H1 (cell line): ENCODE measurements around the gene ADARB2. TPM values are rescaled to one million over a fixed set of nuclear protein-coding genes. Genes with fewer than 3 reads are reported as not detected.

Experiments used
- CTCF ChIA-PET: fragments of 300-600 bp; sonication (Branson Sonifier 250); formaldehyde crosslinking; loops from one replicate; lab custom pipeline; 2021; ENCODE audit not compliant: partially characterized antibody; lab: Charles Lee
- POLR2A ChIA-PET: fragments of 300-600 bp; sonication (Branson Sonifier 250); formaldehyde crosslinking; loops from one replicate; lab custom pipeline; 2021; ENCODE audit warnings: inconsistent platforms; ENCODE audit not compliant: partially characterized antibody; lab: Charles Lee
- DNase-seq, 2 experiments: peaks; one replicate each; pipeline versions ENCODE4 v3.0.0 to v3.0.0-alpha.2; 2010 to 2022; ENCODE audit warnings: low spot score in 2 of 2, low read depth in 1 of 2, mixed read lengths in 1 of 2
- FAIRE-seq: peaks from 2 replicates; lab custom pipeline; 2011; peaks lifted over from hg19 to GRCh38; lab: Jason Lieb, UNC
- H2AFZ ChIP-seq: 2 replicates; pipeline ENCODE4 v1.8.1; 2012; ENCODE audit warnings: low read length, inconsistent platforms
- H2AK5ac ChIP-seq: 2 replicates; pipeline ENCODE4 v1.6.1; 2013; ENCODE audit warnings: low read depth, low read length
- H2BK120ac ChIP-seq: replicated peaks from 2 replicates; pipeline ENCODE3; 2013; ENCODE audit warnings: low read depth, low read length, inconsistent platforms
- H2BK12ac ChIP-seq: 2 replicates; pipeline ENCODE4 v1.6.1; 2013; ENCODE audit warnings: low read depth, low read length
- H2BK15ac ChIP-seq: 2 replicates; pipeline ENCODE4 v1.6.1; 2013; ENCODE audit warnings: low read length
- H2BK20ac ChIP-seq: 2 replicates; pipeline ENCODE4 v1.6.1; 2013; ENCODE audit warnings: low read length
- H2BK5ac ChIP-seq: 2 replicates; pipeline ENCODE4 v1.6.1; 2013; ENCODE audit warnings: low read depth, low read length
- H3K14ac ChIP-seq: 2 replicates; pipeline ENCODE4 v1.6.1; 2013; ENCODE audit warnings: inconsistent platforms; ENCODE audit not compliant: insufficient read length
- H3K18ac ChIP-seq: 2 replicates; pipeline ENCODE4 v1.6.1; 2013; ENCODE audit warnings: low read length; ENCODE audit errors: extremely low read depth
- H3K23ac ChIP-seq: 2 replicates; pipeline ENCODE4 v1.6.1; 2013; ENCODE audit warnings: inconsistent platforms; ENCODE audit not compliant: insufficient read length
- H3K23me2 ChIP-seq: 2 replicates; pipeline ENCODE4 v1.6.1; 2013; ENCODE audit warnings: low read depth, low read length
- H3K27ac ChIP-seq: 2 replicates; pipeline ENCODE4 v1.6.1; 2011; ENCODE audit warnings: low read depth, low read length, inconsistent platforms
- H3K27me3 ChIP-seq, 4 experiments: replicated peaks in 1 of 4; 1 replicate in 1 of 4; 2 replicates in 3 of 4; pipeline versions ENCODE4 v1.6.1 to v1.8.1; 2011 to 2013; ENCODE audit warnings: low read length in 3 of 4, mild to moderate bottlenecking in 3 of 4, inconsistent platforms in 2 of 4, mixed read lengths in 2 of 4, moderate library complexity in 1 of 4; ENCODE audit not compliant: control insufficient read depth in 3 of 4, insufficient read depth in 3 of 4; ENCODE audit errors: extremely low read depth in 1 of 4
- H3K36me3 ChIP-seq, 4 experiments: 2 replicates each; pipeline versions ENCODE4 v1.6.1 to v1.8.1; 2011 to 2013; ENCODE audit warnings: mild to moderate bottlenecking in 4 of 4, low read length in 3 of 4, moderate library complexity in 2 of 4, control low read depth in 1 of 4, inconsistent platforms in 1 of 4; ENCODE audit not compliant: insufficient read depth in 4 of 4, control insufficient read depth in 2 of 4
- H3K4ac ChIP-seq: replicated peaks from 2 replicates; pipeline ENCODE3; 2013; ENCODE audit warnings: low read length, low read depth, mixed read lengths, inconsistent platforms; ENCODE audit not compliant: insufficient read length
- H3K4me1 ChIP-seq, 4 experiments: replicated peaks in 1 of 4; 1 replicate in 1 of 4; 2 replicates in 3 of 4; pipeline versions ENCODE4 v1.6.1 to v1.8.1; 2011 to 2013; ENCODE audit warnings: low read length in 3 of 4, inconsistent platforms in 2 of 4, mixed read lengths in 1 of 4; ENCODE audit not compliant: insufficient read depth in 4 of 4, control insufficient read depth in 3 of 4
- H3K4me2 ChIP-seq, 2 experiments: 2 replicates each; pipeline versions ENCODE4 v1.6.1 to v1.8.1; 2011 to 2013; ENCODE audit warnings: low read depth in 2 of 2, low read length in 2 of 2, control low read depth in 1 of 2, inconsistent platforms in 1 of 2, mild to moderate bottlenecking in 1 of 2; ENCODE audit not compliant: insufficient read depth in 1 of 2
- H3K4me3 ChIP-seq, 4 experiments: fragments of 200-600, 300-600 bp in 1 of 4; sonication (generic), shearing (Covaris generic), sonication (Bioruptor Twin) in 1 of 4; 2 replicates each; pipeline versions ENCODE4 v1.5.1 to v1.8.1; 2011 to 2016; ENCODE audit warnings: low read length in 4 of 4, low read depth in 3 of 4, control low read depth in 2 of 4, inconsistent platforms in 2 of 4, mild to moderate bottlenecking in 2 of 4, mixed read lengths in 1 of 4, moderate library complexity in 1 of 4; ENCODE audit not compliant: insufficient read depth in 2 of 4; ENCODE audit errors: extremely low read depth in 1 of 4
- H3K56ac ChIP-seq: replicated peaks from 2 replicates; pipeline ENCODE3; 2013; ENCODE audit warnings: low read depth, mild to moderate bottlenecking, mixed read lengths, low read length, inconsistent platforms; ENCODE audit not compliant: insufficient read length
- H3K79me1 ChIP-seq: 2 replicates; pipeline ENCODE4 v1.6.1; 2013; ENCODE audit warnings: low read depth, low read length, control low read depth
- H3K79me2 ChIP-seq, 2 experiments: 2 replicates each; pipeline versions ENCODE4 v1.6.1 to v1.8.1; 2012 to 2013; ENCODE audit warnings: low read length in 2 of 2, mild to moderate bottlenecking in 2 of 2, inconsistent platforms in 1 of 2; ENCODE audit not compliant: insufficient read depth in 2 of 2, control insufficient read depth in 1 of 2
- H3K9ac ChIP-seq, 4 experiments: replicated peaks in 1 of 4; 1 replicate in 1 of 4; 2 replicates in 3 of 4; pipeline versions ENCODE4 v1.6.1 to v1.8.1; 2011 to 2013; ENCODE audit warnings: low read depth in 3 of 4, low read length in 3 of 4, control low read depth in 2 of 4, mild to moderate bottlenecking in 2 of 4, moderate library complexity in 2 of 4, inconsistent platforms in 1 of 4; ENCODE audit errors: extremely low read depth in 1 of 4
- H3K9me3 ChIP-seq, 2 experiments: 2 replicates each; pipeline versions ENCODE4 v1.6.1 to v1.8.1; 2012 to 2013; ENCODE audit warnings: mild to moderate bottlenecking in 2 of 2, moderate library complexity in 2 of 2, control low read depth in 1 of 2, inconsistent platforms in 1 of 2, low read depth in 1 of 2, low read length in 1 of 2, mixed read lengths in 1 of 2; ENCODE audit not compliant: insufficient read depth in 2 of 2
- H4K20me1 ChIP-seq, 2 experiments: replicated peaks in 1 of 2; 2 replicates each; pipeline versions ENCODE3 to v1.8.1; 2011 to 2013; ENCODE audit warnings: inconsistent platforms in 2 of 2, low read length in 2 of 2, mild to moderate bottlenecking in 1 of 2; ENCODE audit not compliant: insufficient read depth in 2 of 2, control insufficient read depth in 1 of 2
- H4K5ac ChIP-seq: 2 replicates; pipeline ENCODE4 v1.6.1; 2013; ENCODE audit warnings: low read length, low read depth, mixed read lengths, inconsistent platforms; ENCODE audit not compliant: insufficient read length
- H4K8ac ChIP-seq: 2 replicates; pipeline ENCODE4 v1.8.0; 2013; ENCODE audit warnings: mild to moderate bottlenecking, moderate library complexity, low read length, inconsistent platforms; ENCODE audit not compliant: insufficient read depth; ENCODE audit errors: extremely low read depth
- H4K91ac ChIP-seq: replicated peaks from 2 replicates; pipeline ENCODE3; 2013; ENCODE audit warnings: low read length, mixed read lengths, inconsistent platforms; ENCODE audit not compliant: insufficient read length
- EGR1 ChIP-seq: IDR thresholded peaks from 2 replicates; pipeline ENCODE4 v1.6.1; 2011; ENCODE audit warnings: low read depth, low read length, borderline replicate concordance
- POLR2AphosphoS5 ChIP-seq: IDR thresholded peaks from 2 replicates; pipeline ENCODE4 v1.6.1; 2011; ENCODE audit warnings: low read depth, low read length
- RXRA ChIP-seq: IDR thresholded peaks from 2 replicates; pipeline ENCODE4 v1.6.1; 2011; ENCODE audit warnings: low read depth, mild to moderate bottlenecking, low read length, moderate library complexity; ENCODE audit not compliant: insufficient read depth
- TBP ChIP-seq: IDR thresholded peaks from 2 replicates; pipeline ENCODE4 v1.6.1; 2011; ENCODE audit warnings: low read depth, low read length, improper control_type of control experiment
- YY1 ChIP-seq: IDR thresholded peaks from 2 replicates; pipeline ENCODE4 v1.6.1; 2011; ENCODE audit warnings: low read depth, mild to moderate bottlenecking, low read length
- WGBS, 2 experiments: shearing (Covaris generic) in 1 of 2; methylation state at CpG; one replicate each; pipeline versions ENCODE4 v1.1.6 to v1.1.7; 2013 to 2015; ENCODE audit warnings: low lambda C conversion rate in 2 of 2, mixed read lengths in 2 of 2, inconsistent platforms in 1 of 2, low coverage in 1 of 2, missing lambda C conversion rate in 1 of 2; ENCODE audit not compliant: insufficient replicate concordance in 2 of 2, insufficient coverage in 1 of 2, insufficient read length in 1 of 2; ENCODE audit errors: extremely low coverage in 1 of 2, missing lambda C conversion rate in 1 of 2; 5-methylcytosine and 5-hydroxymethylcytosine counted together
- polyA plus RNA-seq, 7 experiments: library from polyadenylated mRNA; depleted of rRNA in 3 of 7; stranded (reverse) in 5 of 7; unstranded in 2 of 7; fragments of >200 nt in 5 of 7; fragments of 200-250 nt in 2 of 7; gene quantifications; 1 replicate in 5 of 7; 2 replicates in 1 of 7; 4 replicates in 1 of 7; pipeline versions ENCODE4 v1.2.1 to v1.2.3, GENCODE V29; 2011 to 2013; ENCODE audit warnings: missing spikeins in 2 of 7, mixed read lengths in 2 of 7
- total RNA-seq: library from RNA; stranded (reverse); fragmentation: NEBNext Ultra II Directional; extraction: Animal tissue kit (Norgen Biotek cat#: 25700); gene quantifications from 2 replicates; pipeline ENCODE4 v1.2.1, GENCODE V29; 2021

Gene ADARB2
- total and polyA plus RNA-seq, 2 of the 8 experiments (the other 6 are each of a cell fraction or from before 2014, with no cell fraction given): 2.2 to 2.8 TPM

DNA sequence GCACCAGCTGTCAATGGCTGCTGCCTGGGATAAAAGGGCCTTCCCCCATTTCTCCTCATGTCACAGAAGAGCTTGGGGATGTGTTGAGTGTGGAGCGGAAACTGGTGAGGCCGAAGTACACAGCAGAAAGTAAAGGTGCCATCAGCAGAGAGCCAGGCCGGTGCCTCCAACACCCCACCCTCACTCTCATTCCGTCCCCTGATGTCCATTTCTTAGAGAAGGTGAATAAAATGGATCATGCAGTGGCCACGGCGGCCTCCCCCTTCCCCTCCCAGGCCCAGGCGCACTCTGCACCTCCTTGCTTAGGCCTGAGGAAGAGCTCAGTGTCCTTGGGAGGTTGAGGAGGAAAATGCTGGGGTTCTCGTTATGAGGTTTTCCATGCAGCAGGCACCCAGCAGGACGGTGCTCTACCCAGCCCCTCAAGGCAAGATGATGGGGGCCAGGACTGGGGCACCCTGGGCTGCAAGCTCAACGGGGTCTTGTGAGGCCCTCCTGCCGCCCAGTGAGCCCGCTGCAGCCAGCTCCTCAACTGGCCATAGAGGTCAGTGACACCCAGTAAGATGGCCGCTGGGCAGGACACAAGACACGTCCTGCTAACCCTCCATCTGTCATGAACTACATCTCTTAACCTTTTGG is 163.9 kb downstream of the ADARB2 start:
- Histone ChIP-seq H2BK5ac (no peak overlapping the region), H3K4me1 (no peaks in the 10 kb centered on the region; a peak in 1 of 7 replicates), H3K79me2 (no peaks in the 10 kb centered on the region), H4K91ac (no peak overlapping the region), H3K18ac (no peak overlapping the region), H3K4ac (no peak overlapping the region), H3K9ac (no peak overlapping the region), H3K4me3 (no peak overlapping the region), H4K5ac (no peak overlapping the region), H3K23me2 (peaks cover 6% of the 10 kb centered on the region; the same call in 1 of the 2 replicates), H2BK15ac (no peak overlapping the region), H3K23ac (no peak overlapping the region), H2BK20ac (no peak overlapping the region), H2BK12ac (no peak overlapping the region), H2AK5ac (no peak overlapping the region), H2AFZ (no peak overlapping the region), H3K9me3 (no peaks in the 10 kb centered on the region), H2BK120ac (no peak overlapping the region), H3K27me3 (peaks cover 0 to 2% (median 0%) of the 10 kb centered on the region in 4 experiments; a peak in 2 of 7 replicates), H3K79me1 (no peaks in the 10 kb centered on the region; the same call in 1 of the 2 replicates), H3K14ac (no peak overlapping the region), H3K4me2 (no peak overlapping the region), H3K56ac (no peak overlapping the region), H3K36me3 (no peaks in the 10 kb centered on the region), H3K27ac (no peak overlapping the region), H4K8ac (no peak overlapping the region), H4K20me1 (peaks cover 0 to 4% of the 10 kb centered on the region in 2 experiments)
- POLR2A ChIA-PET: no interaction called here
- CTCF ChIA-PET: no interaction called here
- DNase-seq (no peak), FAIRE-seq (no peak)
- WGBS, 2 experiments: 82% methylated on average over 10 of the region's 14 CpGs; no CpG with 5 or more reads in 1 of the 2 experiments
- no peak for TF ChIP-seq TBP
- no peak for TF ChIP-seq YY1
- no peak for TF ChIP-seq RXRA
- no peak for TF ChIP-seq POLR2AphosphoS5
- TF ChIP-seq EGR1: no peak
